Measurements from ENCODE around the gene BICC1.

- TF ChIP-seq, protein P1, sequence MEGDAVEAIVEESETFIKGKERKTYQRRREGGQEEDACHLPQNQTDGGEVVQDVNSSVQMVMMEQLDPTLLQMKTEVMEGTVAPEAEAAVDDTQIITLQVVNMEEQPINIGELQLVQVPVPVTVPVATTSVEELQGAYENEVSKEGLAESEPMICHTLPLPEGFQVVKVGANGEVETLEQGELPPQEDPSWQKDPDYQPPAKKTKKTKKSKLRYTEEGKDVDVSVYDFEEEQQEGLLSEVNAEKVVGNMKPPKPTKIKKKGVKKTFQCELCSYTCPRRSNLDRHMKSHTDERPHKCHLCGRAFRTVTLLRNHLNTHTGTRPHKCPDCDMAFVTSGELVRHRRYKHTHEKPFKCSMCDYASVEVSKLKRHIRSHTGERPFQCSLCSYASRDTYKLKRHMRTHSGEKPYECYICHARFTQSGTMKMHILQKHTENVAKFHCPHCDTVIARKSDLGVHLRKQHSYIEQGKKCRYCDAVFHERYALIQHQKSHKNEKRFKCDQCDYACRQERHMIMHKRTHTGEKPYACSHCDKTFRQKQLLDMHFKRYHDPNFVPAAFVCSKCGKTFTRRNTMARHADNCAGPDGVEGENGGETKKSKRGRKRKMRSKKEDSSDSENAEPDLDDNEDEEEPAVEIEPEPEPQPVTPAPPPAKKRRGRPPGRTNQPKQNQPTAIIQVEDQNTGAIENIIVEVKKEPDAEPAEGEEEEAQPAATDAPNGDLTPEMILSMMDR (IDR thresholded peaks at IDR 0.05), result no peak
- TF ChIP-seq EP300 (IDR thresholded peaks at IDR 0.05), result no peak
Observed at GRCh38 chr10:58477122-58477521, 35.5 kb upstream of the BICC1 start.
